H9 (cell line): ENCODE data around the gene RMND5B. TPM values are rescaled to one million over a fixed set of nuclear protein-coding genes. Genes with fewer than 3 reads are reported as not detected.

ENCODE experiments used
- DNase-seq: peaks from one replicate; pipeline ENCODE4 v3.0.0-alpha.2; 2017
- H2AFZ ChIP-seq: one replicate; pipeline ENCODE4 v1.6.1; 2013; ENCODE audit warnings: mild to moderate bottlenecking, low read length, control low read depth, moderate library complexity
- H2AK5ac ChIP-seq: 2 replicates; pipeline ENCODE4 v1.6.1; 2013; ENCODE audit warnings: low read length, control low read depth, mixed read lengths; ENCODE audit not compliant: insufficient read length
- H2BK120ac ChIP-seq: one replicate; pipeline ENCODE4 v1.6.1; 2013; ENCODE audit warnings: low read depth, mild to moderate bottlenecking, low read length, control low read depth, inconsistent platforms; ENCODE audit not compliant: poor library complexity, severe bottlenecking
- H2BK12ac ChIP-seq: 2 replicates; pipeline ENCODE4 v1.6.1; 2013; ENCODE audit warnings: low read length, control low read depth, mixed read lengths, low read depth; ENCODE audit not compliant: insufficient read length
- H2BK15ac ChIP-seq: 2 replicates; pipeline ENCODE4 v1.6.1; 2013; ENCODE audit warnings: low read depth, low read length, control low read depth
- H2BK20ac ChIP-seq: one replicate; pipeline ENCODE4 v1.6.1; 2013; ENCODE audit warnings: low read depth, mild to moderate bottlenecking, low read length, control low read depth, inconsistent platforms; ENCODE audit not compliant: poor library complexity, severe bottlenecking
- H2BK5ac ChIP-seq: 2 replicates; pipeline ENCODE4 v1.6.1; 2013; ENCODE audit warnings: low read length, control low read depth, mixed read lengths; ENCODE audit not compliant: insufficient read length
- H3K14ac ChIP-seq: 2 replicates; pipeline ENCODE4 v1.6.1; 2013; ENCODE audit warnings: low read length, control low read depth; ENCODE audit not compliant: insufficient read depth
- H3K18ac ChIP-seq: 2 replicates; pipeline ENCODE4 v1.6.1; 2013; ENCODE audit warnings: low read depth, mild to moderate bottlenecking, mixed read lengths, low read length, control low read depth; ENCODE audit not compliant: insufficient read length
- H3K23ac ChIP-seq: 2 replicates; pipeline ENCODE4 v1.6.1; 2013; ENCODE audit warnings: low read length, control low read depth, mixed read lengths, low read depth; ENCODE audit not compliant: insufficient read length
- H3K23me2 ChIP-seq: 2 replicates; pipeline ENCODE4 v1.6.1; 2013; ENCODE audit warnings: low read depth, mild to moderate bottlenecking, mixed read lengths, low read length, control low read depth; ENCODE audit not compliant: insufficient read length, poor library complexity, severe bottlenecking
- H3K27ac ChIP-seq: 2 replicates; pipeline ENCODE4 v1.5.1; 2013; ENCODE audit warnings: low read length, control low read depth, mixed read lengths, low read depth; ENCODE audit not compliant: insufficient read length
- H3K27me3 ChIP-seq: 2 replicates; pipeline ENCODE4 v1.6.1; 2013; ENCODE audit warnings: low read length, control low read depth, inconsistent platforms; ENCODE audit not compliant: insufficient read depth
- H3K4ac ChIP-seq: 2 replicates; pipeline ENCODE4 v1.6.1; 2013; ENCODE audit warnings: low read depth, mild to moderate bottlenecking, control low read depth, inconsistent platforms, low read length, moderate library complexity
- H3K4me1 ChIP-seq: 2 replicates; pipeline ENCODE4 v1.6.1; 2013; ENCODE audit warnings: low read length, control low read depth, inconsistent platforms; ENCODE audit not compliant: insufficient read depth
- H3K4me2 ChIP-seq: 2 replicates; pipeline ENCODE4 v1.6.1; 2013; ENCODE audit warnings: low read length, control low read depth, mixed read lengths; ENCODE audit not compliant: insufficient read length, insufficient read depth
- H3K56ac ChIP-seq: 2 replicates; pipeline ENCODE4 v1.6.1; 2013; ENCODE audit warnings: low read depth, mild to moderate bottlenecking, mixed read lengths, low read length, control low read depth; ENCODE audit not compliant: insufficient read length
- H3K79me1 ChIP-seq: 2 replicates; pipeline ENCODE4 v1.6.1; 2013; ENCODE audit warnings: low read depth, mild to moderate bottlenecking, moderate library complexity, low read length, control low read depth, inconsistent platforms; ENCODE audit not compliant: insufficient read depth, poor library complexity, severe bottlenecking
- H3K79me2 ChIP-seq: 2 replicates; pipeline ENCODE4 v1.6.1; 2013; ENCODE audit warnings: low read length, control low read depth, inconsistent platforms; ENCODE audit not compliant: insufficient read depth
- H3K9ac ChIP-seq: 2 replicates; pipeline ENCODE4 v1.6.1; 2013; ENCODE audit warnings: low read length, control low read depth, mixed read lengths; ENCODE audit not compliant: insufficient read length; ENCODE audit errors: extremely low read depth
- H3K9me3 ChIP-seq: one replicate; pipeline ENCODE4 v1.6.1; 2013; ENCODE audit warnings: low read depth, low read length, inconsistent platforms; ENCODE audit not compliant: control insufficient read depth
- H3T11ph ChIP-seq: one replicate; pipeline ENCODE4 v1.6.1; 2013; ENCODE audit warnings: mild to moderate bottlenecking, low read length, control low read depth, inconsistent platforms
- H4K20me1 ChIP-seq: one replicate; pipeline ENCODE4 v1.6.1; 2013; ENCODE audit not compliant: control insufficient read depth, insufficient read length, insufficient read depth
- H4K5ac ChIP-seq: 2 replicates; pipeline ENCODE4 v1.6.1; 2013; ENCODE audit warnings: low read depth, mild to moderate bottlenecking, mixed read lengths, low read length, control low read depth; ENCODE audit not compliant: insufficient read length
- H4K8ac ChIP-seq: replicated peaks from 2 replicates; pipeline ENCODE4 v1.6.1; 2013; ENCODE audit warnings: low read length, control low read depth, mixed read lengths, low read depth; ENCODE audit not compliant: insufficient read length
- H4K91ac ChIP-seq: 2 replicates; pipeline ENCODE4 v1.6.1; 2013; ENCODE audit warnings: low read depth, mild to moderate bottlenecking, moderate library complexity, mixed read lengths, low read length, control low read depth; ENCODE audit not compliant: insufficient read length
- H3K27ac Mint-ChIP-seq, 3 experiments: 2 replicates in 2 of 3; 3 replicates in 1 of 3; pipeline ENCODE4 v1.8.0; 2020 to 2021; ENCODE audit warnings: mixed read lengths in 3 of 3, mild to moderate bottlenecking in 1 of 3, moderate library complexity in 1 of 3
- H3K27me3 Mint-ChIP-seq: 2 replicates; pipeline ENCODE4 v1.8.0; 2021; ENCODE audit warnings: low read depth, mild to moderate bottlenecking, moderate library complexity, mixed read lengths
- H3K36me3 Mint-ChIP-seq, 3 experiments: 2 replicates in 2 of 3; 3 replicates in 1 of 3; pipeline ENCODE4 v1.8.0; 2020 to 2021; ENCODE audit warnings: low read depth in 3 of 3, mixed read lengths in 3 of 3; ENCODE audit not compliant: insufficient read depth in 1 of 3
- H3K4me1 Mint-ChIP-seq, 2 experiments: 2 replicates each; pipeline ENCODE4 v1.8.0; 2020; ENCODE audit warnings: mixed read lengths in 2 of 2
- H3K4me3 Mint-ChIP-seq, 2 experiments: 2 replicates in 1 of 2; 3 replicates in 1 of 2; pipeline ENCODE4 v1.8.0; 2020 to 2021; ENCODE audit warnings: mild to moderate bottlenecking in 2 of 2, mixed read lengths in 2 of 2, moderate library complexity in 1 of 2
- H3K9me3 Mint-ChIP-seq, 2 experiments: 2 replicates in 1 of 2; 3 replicates in 1 of 2; pipeline ENCODE4 v1.8.0; 2020; ENCODE audit warnings: mild to moderate bottlenecking in 2 of 2, mixed read lengths in 2 of 2, moderate library complexity in 1 of 2
- WGBS: extraction: QIAGEN DNeasy Blood & Tissue Kit; methylation state at CpG from one replicate; pipeline ENCODE4 v1.1.7; 2013; ENCODE audit warnings: missing lambda C conversion rate, low lambda C conversion rate, mixed read lengths; ENCODE audit not compliant: insufficient read length; ENCODE audit errors: extremely low coverage; 5-methylcytosine and 5-hydroxymethylcytosine counted together
- total RNA-seq: library from RNA; stranded (reverse); gene quantifications from 2 replicates; pipeline ENCODE4 v1.2.1, GENCODE V29; 2021
- TF ChIP-seq, protein P1 (sequence below): fragments of 200-600 bp; sonication (generic); conservative IDR thresholded peaks from 3 replicates; pipeline ENCODE4 v1.8.0; 2021; ENCODE audit warnings: antibody characterized with exemption, mild to moderate bottlenecking

Gene RMND5B
- total RNA-seq, 1 experiment from 2014 or later: 86.4 TPM

DNA sequence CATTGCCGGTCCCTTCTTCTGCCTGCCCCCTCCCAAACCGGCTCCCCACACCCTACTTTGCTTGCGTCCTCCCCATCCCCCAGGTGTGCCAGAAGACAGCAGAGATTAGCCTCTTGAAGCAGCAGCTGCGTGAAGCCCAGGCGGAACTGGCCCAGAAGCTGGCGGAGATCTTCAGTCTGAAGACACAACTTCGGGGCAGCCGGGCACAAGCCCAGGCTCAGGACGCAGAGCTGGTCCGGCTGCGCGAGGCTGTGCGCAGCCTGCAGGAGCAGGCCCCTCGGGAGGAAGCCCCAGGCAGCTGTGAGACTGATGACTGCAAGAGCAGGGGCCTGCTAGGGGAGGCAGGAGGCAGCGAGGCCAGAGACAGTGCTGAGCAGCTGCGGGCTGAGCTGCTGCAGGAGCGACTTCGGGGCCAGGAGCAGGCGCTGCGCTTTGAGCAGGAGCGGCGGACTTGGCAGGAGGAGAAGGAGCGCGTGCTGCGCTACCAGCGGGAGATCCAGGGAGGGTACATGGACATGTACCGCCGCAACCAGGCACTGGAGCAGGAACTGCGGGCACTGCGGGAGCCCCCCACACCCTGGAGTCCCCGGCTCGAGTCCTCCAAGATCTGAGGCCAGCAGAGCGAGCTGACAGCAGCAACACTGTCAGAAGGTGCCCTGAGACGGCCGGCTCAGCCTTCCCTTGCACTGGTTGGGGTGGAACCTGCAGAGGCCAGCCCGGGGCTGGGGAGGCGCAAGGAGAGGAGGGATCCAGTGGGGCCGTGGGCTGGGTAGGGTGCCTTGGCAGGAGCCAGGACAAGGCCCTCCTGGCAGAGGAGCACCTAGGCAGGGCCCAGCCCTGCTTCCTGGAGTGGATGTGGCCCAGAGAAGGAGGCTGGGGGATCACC is 9.2 kb upstream of the RMND5B start:
- Histone ChIP-seq H2BK120ac (no peak overlapping the region), H3K18ac (no peak overlapping the region), H3K27ac (no peak overlapping the region), H2AFZ (no peak overlapping the region), H3K4me1 (peaks cover 5% of the 10 kb centered on the region; the same call in 1 of the 2 replicates), H2AK5ac (no peak overlapping the region), H2BK12ac (no peak overlapping the region), H3K4me2 (no peak overlapping the region), H2BK15ac (no peak overlapping the region), H3T11ph (no peak overlapping the region), H4K8ac (no peak overlapping the region), H3K23ac (no peak overlapping the region), H3K27me3 (no peaks in the 10 kb centered on the region), H3K4ac (no peak overlapping the region; the same call in 1 of the 2 replicates), H3K14ac (no peak overlapping the region), H2BK20ac (no peak overlapping the region), H3K79me1 (no peaks in the 10 kb centered on the region), H3K9ac (no peak overlapping the region), H4K5ac (no peak overlapping the region), H3K56ac (no peak overlapping the region), H4K20me1 (no peaks in the 10 kb centered on the region), H3K23me2 (no peaks in the 10 kb centered on the region), H3K79me2 (peaks cover 16% of the 10 kb centered on the region; the same call in 1 of the 2 replicates), H2BK5ac (no peak overlapping the region), H3K9me3 (no peaks in the 10 kb centered on the region), H4K91ac (no peak overlapping the region)
- TF ChIP-seq, protein P1, sequence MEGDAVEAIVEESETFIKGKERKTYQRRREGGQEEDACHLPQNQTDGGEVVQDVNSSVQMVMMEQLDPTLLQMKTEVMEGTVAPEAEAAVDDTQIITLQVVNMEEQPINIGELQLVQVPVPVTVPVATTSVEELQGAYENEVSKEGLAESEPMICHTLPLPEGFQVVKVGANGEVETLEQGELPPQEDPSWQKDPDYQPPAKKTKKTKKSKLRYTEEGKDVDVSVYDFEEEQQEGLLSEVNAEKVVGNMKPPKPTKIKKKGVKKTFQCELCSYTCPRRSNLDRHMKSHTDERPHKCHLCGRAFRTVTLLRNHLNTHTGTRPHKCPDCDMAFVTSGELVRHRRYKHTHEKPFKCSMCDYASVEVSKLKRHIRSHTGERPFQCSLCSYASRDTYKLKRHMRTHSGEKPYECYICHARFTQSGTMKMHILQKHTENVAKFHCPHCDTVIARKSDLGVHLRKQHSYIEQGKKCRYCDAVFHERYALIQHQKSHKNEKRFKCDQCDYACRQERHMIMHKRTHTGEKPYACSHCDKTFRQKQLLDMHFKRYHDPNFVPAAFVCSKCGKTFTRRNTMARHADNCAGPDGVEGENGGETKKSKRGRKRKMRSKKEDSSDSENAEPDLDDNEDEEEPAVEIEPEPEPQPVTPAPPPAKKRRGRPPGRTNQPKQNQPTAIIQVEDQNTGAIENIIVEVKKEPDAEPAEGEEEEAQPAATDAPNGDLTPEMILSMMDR: no peak
- no peaks in the 10 kb centered on the region for H3K27me3 Mint-ChIP-seq
- no peak overlapping the region for H3K4me3 Mint-ChIP-seq
- peak overlapping the region in 2 of 3 experiments; percentile 44 to 88; a peak in 2 of 7 replicates for H3K27ac Mint-ChIP-seq
- peaks cover 10 to 31% (median 18%) of the 10 kb centered on the region in 3 experiments for H3K36me3 Mint-ChIP-seq
- DNase-seq: no peak
- H3K9me3 Mint-ChIP-seq: no peaks in the 10 kb centered on the region
- no CpG with 5 or more reads among the region's 38 CpGs for WGBS
- peaks cover 39 to 50% of the 10 kb centered on the region in 2 experiments for H3K4me1 Mint-ChIP-seq
